ENCODE measurements around the gene DNAJB8. TPM values are rescaled to one million over a fixed set of nuclear protein-coding genes. Genes with fewer than 3 reads are reported as not detected.

The DNAJB8 gene
- polyA plus RNA-seq, 1 donor: not detected

DNA sequence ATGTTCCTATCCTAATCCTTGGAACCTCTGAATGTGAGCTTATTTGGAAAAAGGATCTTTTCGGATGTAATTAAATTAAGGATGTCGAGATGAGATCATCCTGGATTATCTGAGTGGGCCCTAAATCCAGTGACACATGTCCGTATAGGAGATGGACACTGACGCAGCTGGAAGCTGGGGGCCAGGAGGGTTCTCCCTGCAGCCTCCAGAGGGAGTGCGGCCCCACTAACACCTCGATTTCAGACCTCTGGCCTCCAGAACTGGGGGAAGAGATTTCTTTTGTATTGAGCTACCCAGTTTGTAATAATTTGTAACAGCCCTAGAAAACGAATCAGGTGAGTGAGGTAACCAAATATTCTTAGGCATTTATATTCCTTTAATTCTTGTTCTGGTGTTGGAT lies 2.5 kb downstream of the DNAJB8 start:
- no peaks in the 10 kb centered on the region for H3K36me3 ChIP-seq (ENCODE audit: control insufficient read depth, insufficient read depth, low read length)
- no CpG with 5 or more reads among the region's 7 CpGs for WGBS (ENCODE audit: insufficient coverage, low lambda C conversion rate)
- H3K9me3 ChIP-seq (ENCODE audit: control insufficient read depth, low read depth, low read length): no peaks in the 10 kb centered on the region
- H3K4me1 ChIP-seq (ENCODE audit: control insufficient read depth, insufficient read depth, low read length): no peaks in the 10 kb centered on the region
- no peak overlapping the region for H3K27ac ChIP-seq (ENCODE audit: low read length)
- H3K4me3 ChIP-seq (ENCODE audit: low read length): no peak overlapping the region
- H3K27me3 ChIP-seq (ENCODE audit: control insufficient read depth, insufficient read depth, low read length): peaks cover 34% of the 10 kb centered on the region
- DNase-seq: no peak

DNA sequence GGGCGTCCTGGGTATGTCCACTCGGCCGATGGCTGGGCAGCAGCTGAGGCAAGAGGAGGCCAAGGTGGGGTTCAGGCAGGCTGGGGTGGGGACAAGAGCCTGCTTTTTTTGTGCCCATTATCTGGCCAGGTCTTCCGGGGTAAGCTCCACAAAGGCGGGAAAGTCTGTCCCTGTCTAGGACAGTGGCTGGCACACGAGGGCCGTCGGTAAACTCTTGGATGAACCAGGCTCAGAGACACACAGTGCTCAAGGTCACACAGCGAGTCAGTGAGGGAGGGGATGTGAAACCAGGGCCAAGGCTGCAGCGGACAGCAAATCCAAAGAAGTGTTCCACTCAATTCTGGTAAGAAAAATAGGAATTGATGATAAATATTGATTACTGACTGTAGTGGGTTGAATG lies 2.9 kb downstream of the DNAJB8 start:
- H3K4me3 ChIP-seq (ENCODE audit: low read length): no peak overlapping the region
- WGBS (ENCODE audit: insufficient coverage, low lambda C conversion rate): no CpG with 5 or more reads among the region's 10 CpGs
- no peak overlapping the region for H3K27ac ChIP-seq (ENCODE audit: low read length)
- no peaks in the 10 kb centered on the region for H3K4me1 ChIP-seq (ENCODE audit: control insufficient read depth, insufficient read depth, low read length)
- H3K9me3 ChIP-seq (ENCODE audit: control insufficient read depth, low read depth, low read length): no peaks in the 10 kb centered on the region
- no peak for DNase-seq
- no peaks in the 10 kb centered on the region for H3K36me3 ChIP-seq (ENCODE audit: control insufficient read depth, insufficient read depth, low read length)
- peaks cover 34% of the 10 kb centered on the region for H3K27me3 ChIP-seq (ENCODE audit: control insufficient read depth, insufficient read depth, low read length)

DNA sequence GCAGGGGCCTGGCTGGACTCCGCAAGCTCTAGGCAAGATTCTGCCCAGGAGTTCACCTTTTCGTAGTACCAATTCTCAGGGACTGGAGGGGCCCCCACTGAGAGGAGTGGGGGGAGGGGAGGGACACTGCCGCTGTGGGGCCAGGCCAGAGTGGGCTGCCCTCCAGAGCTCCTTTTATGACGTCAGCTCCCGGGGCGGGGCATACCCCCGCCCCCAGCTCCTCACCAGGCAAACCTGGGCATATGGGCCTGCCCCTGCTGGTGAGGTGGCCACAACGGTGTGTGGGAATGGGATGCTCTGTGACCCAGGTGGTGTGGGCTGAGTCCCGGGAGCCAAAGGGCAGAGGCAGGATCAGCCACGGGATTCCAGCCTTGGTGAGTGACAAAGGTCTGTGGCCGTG lies 3.3 kb downstream of the DNAJB8 start:
- no peak overlapping the region for H3K27ac ChIP-seq (ENCODE audit: low read length)
- H3K4me1 ChIP-seq (ENCODE audit: control insufficient read depth, insufficient read depth, low read length): no peaks in the 10 kb centered on the region
- H3K27me3 ChIP-seq (ENCODE audit: control insufficient read depth, insufficient read depth, low read length): peaks cover 34% of the 10 kb centered on the region
- no peak overlapping the region for H3K4me3 ChIP-seq (ENCODE audit: low read length)
- H3K36me3 ChIP-seq (ENCODE audit: control insufficient read depth, insufficient read depth, low read length): no peaks in the 10 kb centered on the region
- DNase-seq: no peak
- no CpG with 5 or more reads among the region's 11 CpGs for WGBS (ENCODE audit: insufficient coverage, low lambda C conversion rate)
- H3K9me3 ChIP-seq (ENCODE audit: control insufficient read depth, low read depth, low read length): no peaks in the 10 kb centered on the region

DNA sequence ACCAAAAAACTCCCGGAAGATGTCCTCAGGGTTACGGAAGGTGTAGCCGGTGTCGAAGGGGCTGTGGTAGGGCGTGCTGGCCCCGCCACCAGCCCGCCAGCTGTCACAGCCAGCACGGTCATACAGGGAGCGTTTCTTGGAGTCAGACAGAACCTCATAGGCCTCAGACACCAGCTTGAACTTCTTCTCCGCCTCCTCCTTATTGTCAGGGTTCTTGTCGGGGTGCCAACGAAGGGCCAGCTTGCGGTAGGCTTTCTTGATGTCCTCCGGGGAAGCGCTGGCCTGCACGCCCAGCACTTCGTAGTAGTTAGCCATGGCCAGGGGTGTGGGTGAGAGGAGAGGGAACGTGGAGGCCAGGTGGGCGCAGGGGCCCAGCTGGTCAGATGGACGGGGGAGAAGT lies 3.8 kb downstream of the DNAJB8 start:
- WGBS (ENCODE audit: insufficient coverage, low lambda C conversion rate): no CpG with 5 or more reads among the region's 20 CpGs

DNA sequence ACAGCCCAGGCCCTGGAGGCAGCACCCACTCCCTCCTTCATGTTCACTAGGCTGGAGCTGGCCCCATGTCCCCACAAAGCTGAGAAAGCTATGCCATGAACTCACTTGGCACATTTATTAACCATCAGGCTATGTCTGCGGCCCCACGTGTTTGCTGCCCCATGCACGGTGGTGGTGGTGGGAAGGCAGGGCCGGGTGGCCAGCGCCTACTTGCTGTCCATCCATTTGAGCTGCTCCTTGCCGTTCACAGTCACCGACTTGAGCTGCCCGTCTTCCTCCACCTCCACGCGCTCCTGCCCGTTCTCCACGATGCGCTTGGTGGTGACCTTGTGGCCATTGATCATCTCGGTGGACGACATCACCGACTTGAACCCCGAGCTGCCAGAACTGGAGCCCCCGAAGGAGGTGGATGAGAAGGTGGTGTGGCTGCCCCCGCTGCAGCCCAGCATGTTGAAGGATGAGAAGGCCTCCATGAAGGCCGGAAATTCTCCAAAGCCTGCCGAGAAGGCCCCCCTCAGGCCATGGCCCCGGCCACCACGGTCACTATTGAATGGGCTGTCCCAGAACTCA lies 4.3 kb downstream of the DNAJB8 start:
- WGBS (ENCODE audit: insufficient coverage, low lambda C conversion rate): no CpG with 5 or more reads among the region's 23 CpGs
- no peak overlapping the region for H3K4me3 ChIP-seq (ENCODE audit: low read length)
- peaks cover 32% of the 10 kb centered on the region for H3K27me3 ChIP-seq (ENCODE audit: control insufficient read depth, insufficient read depth, low read length)
- no peaks in the 10 kb centered on the region for H3K4me1 ChIP-seq (ENCODE audit: control insufficient read depth, insufficient read depth, low read length)
- no peak overlapping the region for H3K27ac ChIP-seq (ENCODE audit: low read length)
- no peak for DNase-seq
- H3K9me3 ChIP-seq (ENCODE audit: control insufficient read depth, low read depth, low read length): no peaks in the 10 kb centered on the region
- no peaks in the 10 kb centered on the region for H3K36me3 ChIP-seq (ENCODE audit: control insufficient read depth, insufficient read depth, low read length)

More for the DNA sequence above, 3.8 kb downstream of the DNAJB8 start:
- H3K27ac ChIP-seq (ENCODE audit: low read length): no peak overlapping the region
- no peaks in the 10 kb centered on the region for H3K4me1 ChIP-seq (ENCODE audit: control insufficient read depth, insufficient read depth, low read length)
- no peak overlapping the region for H3K4me3 ChIP-seq (ENCODE audit: low read length)
- no peak for DNase-seq
- H3K9me3 ChIP-seq (ENCODE audit: control insufficient read depth, low read depth, low read length): no peaks in the 10 kb centered on the region
- peaks cover 30% of the 10 kb centered on the region for H3K27me3 ChIP-seq (ENCODE audit: control insufficient read depth, insufficient read depth, low read length)
- no peaks in the 10 kb centered on the region for H3K36me3 ChIP-seq (ENCODE audit: control insufficient read depth, insufficient read depth, low read length)

DNA sequence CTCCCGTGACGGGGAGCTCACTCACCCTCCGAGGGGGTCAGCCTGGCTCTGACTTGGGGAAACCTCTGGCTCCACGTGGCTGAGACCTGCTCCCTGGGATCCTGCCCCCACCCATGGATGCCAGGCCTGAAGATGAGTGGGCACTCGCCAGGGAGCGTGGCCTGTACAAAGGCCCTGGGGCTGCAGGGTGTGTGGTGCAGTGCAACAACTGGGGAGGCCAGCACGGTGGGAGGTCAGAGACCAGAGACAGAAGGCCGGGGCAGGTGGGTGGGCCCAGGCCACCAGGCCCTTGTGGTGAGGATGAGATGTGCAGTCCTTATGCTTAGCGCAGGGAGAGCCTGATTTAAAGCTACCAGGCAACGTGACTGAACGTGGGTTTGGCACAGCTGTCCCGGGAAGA lies 5.0 kb downstream of the DNAJB8 start:
- H3K27ac ChIP-seq (ENCODE audit: low read length): no peak overlapping the region
- WGBS (ENCODE audit: insufficient coverage, low lambda C conversion rate): no CpG with 5 or more reads among the region's 12 CpGs
- no peaks in the 10 kb centered on the region for H3K9me3 ChIP-seq (ENCODE audit: control insufficient read depth, low read depth, low read length)
- no peak for DNase-seq
- no peaks in the 10 kb centered on the region for H3K36me3 ChIP-seq (ENCODE audit: control insufficient read depth, insufficient read depth, low read length)
- no peaks in the 10 kb centered on the region for H3K4me1 ChIP-seq (ENCODE audit: control insufficient read depth, insufficient read depth, low read length)
- peaks cover 36% of the 10 kb centered on the region for H3K27me3 ChIP-seq (ENCODE audit: control insufficient read depth, insufficient read depth, low read length)
- no peak overlapping the region for H3K4me3 ChIP-seq (ENCODE audit: low read length)

DNA sequence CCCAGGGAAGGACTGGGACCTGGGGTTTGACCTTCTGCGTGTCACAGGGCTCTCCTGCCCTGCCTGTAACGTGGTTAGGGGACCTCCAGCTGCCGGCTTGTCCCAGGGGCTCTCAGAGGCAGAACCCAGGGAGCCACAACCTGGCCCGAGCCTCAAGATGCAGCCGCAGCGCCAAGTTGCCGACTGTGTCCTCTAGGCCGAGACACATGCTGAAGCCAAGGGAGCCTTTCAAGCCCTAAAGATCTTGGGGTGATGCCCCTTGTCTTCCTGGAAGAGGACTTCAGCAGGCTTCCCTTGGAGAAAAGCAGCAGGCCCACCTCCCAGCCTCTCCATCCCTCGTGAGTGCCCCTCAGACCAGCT lies 7.2 kb downstream of the DNAJB8 start:
- Histone ChIP-seq H3K4me1 (ENCODE audit: control insufficient read depth, insufficient read depth, low read length) (no peaks in the 10 kb centered on the region), H3K27me3 (ENCODE audit: control insufficient read depth, insufficient read depth, low read length) (peaks cover 39% of the 10 kb centered on the region), H3K4me3 (ENCODE audit: low read length) (no peak overlapping the region), H3K36me3 (ENCODE audit: control insufficient read depth, insufficient read depth, low read length) (no peaks in the 10 kb centered on the region), H3K27ac (ENCODE audit: low read length) (no peak overlapping the region), H3K9me3 (ENCODE audit: control insufficient read depth, low read depth, low read length) (no peaks in the 10 kb centered on the region)
- DNase-seq: no peak
- WGBS (ENCODE audit: insufficient coverage, low lambda C conversion rate): no CpG with 5 or more reads among the region's 9 CpGs

DNA sequence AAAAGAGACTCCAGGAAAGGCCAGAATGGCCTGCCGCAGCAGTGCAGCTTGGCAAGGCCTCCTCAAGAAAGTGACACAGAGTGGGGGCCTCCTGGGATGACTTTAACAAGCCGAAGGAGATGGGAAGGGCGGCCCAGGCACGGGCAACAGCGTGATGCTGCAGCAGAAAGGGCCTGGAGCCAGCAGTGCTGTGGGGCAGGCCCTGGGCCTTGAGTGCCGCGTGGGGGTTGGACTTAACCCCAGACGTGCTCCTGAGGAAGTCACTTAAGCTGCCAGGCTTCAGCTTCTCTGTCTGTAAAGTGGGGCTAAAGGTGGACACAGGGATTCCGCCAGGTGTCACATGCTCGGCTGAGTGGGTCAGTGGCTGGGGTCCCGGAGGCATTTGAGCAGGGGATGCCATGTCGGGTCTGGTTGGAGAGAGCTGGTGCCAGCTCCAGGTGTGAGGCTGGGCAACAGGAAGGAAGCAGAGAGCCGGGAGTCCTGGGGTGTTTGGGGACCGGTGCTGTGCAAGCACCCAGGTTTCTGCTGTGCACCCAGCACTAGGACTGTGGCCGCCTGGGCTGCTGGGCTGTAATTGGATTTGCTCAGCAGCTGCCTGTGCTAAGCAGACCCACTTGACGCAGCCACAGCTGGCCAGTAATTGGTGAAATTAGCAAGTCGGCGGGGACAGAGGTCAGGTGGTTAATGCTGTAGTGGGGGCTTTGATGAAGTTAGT lies 7.8 kb downstream of the DNAJB8 start:
- WGBS (ENCODE audit: insufficient coverage, low lambda C conversion rate): no CpG with 5 or more reads among the region's 18 CpGs
- H3K27me3 ChIP-seq (ENCODE audit: control insufficient read depth, insufficient read depth, low read length): peaks cover 39% of the 10 kb centered on the region
- H3K4me3 ChIP-seq (ENCODE audit: low read length): no peak overlapping the region
- H3K36me3 ChIP-seq (ENCODE audit: control insufficient read depth, insufficient read depth, low read length): no peaks in the 10 kb centered on the region
- no peaks in the 10 kb centered on the region for H3K9me3 ChIP-seq (ENCODE audit: control insufficient read depth, low read depth, low read length)
- no peak for DNase-seq
- H3K27ac ChIP-seq (ENCODE audit: low read length): no peak overlapping the region
- H3K4me1 ChIP-seq (ENCODE audit: control insufficient read depth, insufficient read depth, low read length): no peaks in the 10 kb centered on the region

DNA sequence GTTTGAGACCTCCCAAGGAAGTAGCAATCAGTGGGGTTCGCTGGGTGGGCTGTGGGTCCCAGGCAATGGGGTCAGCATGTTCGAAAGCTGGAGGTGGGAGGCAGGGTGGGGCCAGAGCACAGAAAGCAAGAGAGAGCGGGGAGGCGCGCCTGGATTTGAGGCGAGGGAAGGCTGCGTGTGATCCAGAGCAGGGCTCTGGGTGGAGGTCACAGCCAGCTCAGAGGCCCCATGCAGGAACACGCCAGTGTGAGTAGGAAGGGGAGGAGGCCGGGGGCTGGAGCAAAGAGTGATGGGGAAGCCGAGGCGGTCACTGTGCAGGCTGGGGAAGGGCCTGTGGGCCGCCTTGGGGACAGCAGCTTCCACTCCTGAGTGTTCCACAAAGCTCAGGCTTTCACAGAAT lies 8.8 kb downstream of the DNAJB8 start:
- H3K4me3 ChIP-seq (ENCODE audit: low read length): no peak overlapping the region
- WGBS (ENCODE audit: insufficient coverage, low lambda C conversion rate): no CpG with 5 or more reads among the region's 12 CpGs
- no peaks in the 10 kb centered on the region for H3K36me3 ChIP-seq (ENCODE audit: control insufficient read depth, insufficient read depth, low read length)
- no peak overlapping the region for H3K27ac ChIP-seq (ENCODE audit: low read length)
- DNase-seq: no peak
- H3K4me1 ChIP-seq (ENCODE audit: control insufficient read depth, insufficient read depth, low read length): no peaks in the 10 kb centered on the region
- no peaks in the 10 kb centered on the region for H3K9me3 ChIP-seq (ENCODE audit: control insufficient read depth, low read depth, low read length)
- H3K27me3 ChIP-seq (ENCODE audit: control insufficient read depth, insufficient read depth, low read length): peaks cover 33% of the 10 kb centered on the region

DNA sequence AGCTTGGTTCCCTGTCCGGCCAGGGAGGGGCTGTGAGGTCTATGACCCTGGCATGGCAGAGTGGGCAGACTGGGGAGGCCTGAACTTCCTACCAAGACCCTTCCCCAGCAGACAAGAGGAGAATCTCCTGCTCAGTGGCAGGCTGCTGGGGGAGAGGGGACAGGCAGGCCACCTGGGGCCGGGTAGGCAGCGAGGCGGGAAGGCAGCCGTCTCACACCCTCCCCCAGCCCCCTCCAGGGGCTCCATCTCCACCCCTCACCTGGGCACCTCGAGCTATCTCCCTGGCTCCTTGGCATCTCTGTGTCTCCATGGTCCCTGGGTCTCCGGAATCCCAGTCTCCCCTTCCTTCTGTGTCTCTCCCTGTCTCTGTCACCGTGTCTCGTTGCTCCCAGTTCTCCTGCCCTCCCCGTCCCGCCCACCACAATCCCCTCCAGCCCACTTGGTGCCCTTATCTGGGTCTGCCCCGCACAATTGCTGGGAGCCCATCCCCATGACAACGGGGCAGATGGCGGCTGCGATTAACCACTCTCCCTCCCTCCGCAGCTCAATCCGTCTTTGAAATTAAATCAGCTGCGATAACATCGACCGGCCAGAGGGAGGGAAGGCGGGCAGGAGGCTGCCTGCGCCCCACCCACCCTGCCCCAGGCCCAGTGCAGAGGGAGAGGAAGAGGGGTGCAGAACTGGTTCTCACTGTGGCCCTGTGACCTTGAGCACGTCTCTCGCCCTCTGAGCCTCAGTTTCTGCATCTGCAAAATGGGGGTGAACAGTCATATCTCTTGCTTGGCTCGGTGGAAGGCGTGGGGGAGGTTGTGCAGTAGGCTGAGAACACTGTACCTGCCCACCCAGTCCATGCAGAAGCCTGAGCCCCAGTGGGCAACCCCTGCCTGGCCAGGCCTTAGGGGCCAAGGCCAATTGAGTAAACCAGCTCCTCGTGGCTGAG lies 9.6 kb downstream of the DNAJB8 start:
- no CpG with 5 or more reads among the region's 27 CpGs for WGBS (ENCODE audit: insufficient coverage, low lambda C conversion rate)
- no peak for DNase-seq
- no peaks in the 10 kb centered on the region for H3K4me1 ChIP-seq (ENCODE audit: control insufficient read depth, insufficient read depth, low read length)
- H3K4me3 ChIP-seq (ENCODE audit: low read length): no peak overlapping the region
- H3K27ac ChIP-seq (ENCODE audit: low read length): no peak overlapping the region
- H3K27me3 ChIP-seq (ENCODE audit: control insufficient read depth, insufficient read depth, low read length): peaks cover 37% of the 10 kb centered on the region
- H3K36me3 ChIP-seq (ENCODE audit: control insufficient read depth, insufficient read depth, low read length): no peaks in the 10 kb centered on the region
- H3K9me3 ChIP-seq (ENCODE audit: control insufficient read depth, low read depth, low read length): no peaks in the 10 kb centered on the region

Data from large intestine (tissue), 3 donors.